Activated T-cell treated with anti-CD3 and anti-CD28 coated beads, Interleukin-2, amount 50 U/mL, for 24 hours (primary cell): ENCODE measurements around the gene RHOH.
A peak's percentile ranks its signal among the peaks of the same experiment; 100 is the strongest.

Experiments
- DNase-seq: peaks from one replicate; pipeline ENCODE4 v3.0.0-alpha.2; 2020
- H3K27ac Mint-ChIP-seq: 2 replicates; pipeline ENCODE4 v1.8.0; 2020; ENCODE audit warnings: mild to moderate bottlenecking, mixed read lengths
- H3K27me3 Mint-ChIP-seq: 2 replicates; pipeline ENCODE4 v1.8.0; 2020; ENCODE audit warnings: mixed read lengths
- H3K36me3 Mint-ChIP-seq: 2 replicates; pipeline ENCODE4 v1.8.0; 2020; ENCODE audit warnings: low read depth, mixed read lengths
- H3K4me1 Mint-ChIP-seq: 2 replicates; pipeline ENCODE4 v1.8.0; 2020; ENCODE audit warnings: low read depth, mixed read lengths
- H3K4me3 Mint-ChIP-seq: 2 replicates; pipeline ENCODE4 v1.8.0; 2020; ENCODE audit warnings: mild to moderate bottlenecking, moderate library complexity, mixed read lengths
- H3K9me3 Mint-ChIP-seq: 2 replicates; pipeline ENCODE4 v1.8.0; 2020; ENCODE audit warnings: mixed read lengths

The RHOH gene

GRCh38 chr4:40246011-40246900, 49.4 kb downstream of the RHOH start:
- H3K27me3 Mint-ChIP-seq, result no peaks in the 10 kb centered on the region
- H3K9me3 Mint-ChIP-seq, result no peaks in the 10 kb centered on the region
- peak overlapping the region; percentile 65 for H3K4me3 Mint-ChIP-seq
- DNase-seq, result no peak
- peaks cover 90% of the 10 kb centered on the region for H3K4me1 Mint-ChIP-seq
- H3K36me3 Mint-ChIP-seq, result peaks cover 82% of the 10 kb centered on the region
- H3K27ac Mint-ChIP-seq, result peak overlapping the region; percentile 93

- Mint-ChIP-seq H3K36me3 (peaks cover 78% of the 10 kb centered on the region), H3K9me3 (no peaks in the 10 kb centered on the region), H3K4me3 (no peak overlapping the region), H3K4me1 (peaks cover 90% of the 10 kb centered on the region), H3K27ac (peak overlapping the region; percentile 93), H3K27me3 (no peaks in the 10 kb centered on the region)
- no peak for DNase-seq
These were observed 50.1 kb downstream of the RHOH start for GRCh38 chr4:40246938-40247337.

- no peak overlapping the region for H3K4me3 Mint-ChIP-seq
- H3K4me1 Mint-ChIP-seq, result peaks cover 87% of the 10 kb centered on the region
- H3K27ac Mint-ChIP-seq, result peak overlapping the region; percentile 93
- peak; percentile 61 for DNase-seq
- no peaks in the 10 kb centered on the region for H3K9me3 Mint-ChIP-seq
- H3K27me3 Mint-ChIP-seq, result no peaks in the 10 kb centered on the region
- peaks cover 74% of the 10 kb centered on the region for H3K36me3 Mint-ChIP-seq
These were observed 50.5 kb downstream of the RHOH start for GRCh38 chr4:40247350-40247749.

GRCh38 chr4:40251366-40251765, 54.5 kb downstream of the RHOH start:
- peak; percentile 47 for DNase-seq
- H3K4me1 Mint-ChIP-seq, result peaks cover 78% of the 10 kb centered on the region
- peaks cover 34% of the 10 kb centered on the region for H3K36me3 Mint-ChIP-seq
- peak overlapping the region; percentile 95 for H3K27ac Mint-ChIP-seq
- H3K27me3 Mint-ChIP-seq, result no peaks in the 10 kb centered on the region
- no peaks in the 10 kb centered on the region for H3K9me3 Mint-ChIP-seq
- H3K4me3 Mint-ChIP-seq, result no peak overlapping the region

GRCh38 chr4:40253906-40254305, 57.1 kb downstream of the RHOH start:
- Mint-ChIP-seq H3K4me1 (peaks cover 82% of the 10 kb centered on the region), H3K36me3 (peaks cover 13% of the 10 kb centered on the region), H3K9me3 (no peaks in the 10 kb centered on the region), H3K27me3 (no peaks in the 10 kb centered on the region), H3K27ac (peak overlapping the region; percentile 94), H3K4me3 (peak overlapping the region; percentile 37)
- DNase-seq, result no peak

- H3K9me3 Mint-ChIP-seq, result no peaks in the 10 kb centered on the region
- peak overlapping the region; percentile 94 for H3K27ac Mint-ChIP-seq
- H3K36me3 Mint-ChIP-seq, result peaks cover 6% of the 10 kb centered on the region
- no peaks in the 10 kb centered on the region for H3K27me3 Mint-ChIP-seq
- H3K4me1 Mint-ChIP-seq, result peaks cover 78% of the 10 kb centered on the region
- peak overlapping the region; percentile 40 for H3K4me3 Mint-ChIP-seq
- no peak for DNase-seq
These were observed 58.0 kb downstream of the RHOH start for GRCh38 chr4:40254608-40255392.

- peak overlapping the region; percentile 40 for H3K4me3 Mint-ChIP-seq
- peaks cover 4% of the 10 kb centered on the region for H3K36me3 Mint-ChIP-seq
- H3K4me1 Mint-ChIP-seq, result peaks cover 73% of the 10 kb centered on the region
- DNase-seq, result no peak
- H3K27ac Mint-ChIP-seq, result peak overlapping the region; percentile 94
- H3K27me3 Mint-ChIP-seq, result no peaks in the 10 kb centered on the region
- no peaks in the 10 kb centered on the region for H3K9me3 Mint-ChIP-seq
These were observed 58.8 kb downstream of the RHOH start for GRCh38 chr4:40255393-40256281.

- peaks cover 72% of the 10 kb centered on the region for H3K4me1 Mint-ChIP-seq
- no peaks in the 10 kb centered on the region for H3K9me3 Mint-ChIP-seq
- peaks cover 2% of the 10 kb centered on the region for H3K36me3 Mint-ChIP-seq
- no peak overlapping the region for H3K4me3 Mint-ChIP-seq
- no peaks in the 10 kb centered on the region for H3K27me3 Mint-ChIP-seq
- H3K27ac Mint-ChIP-seq, result peak overlapping the region; percentile 94
- DNase-seq, result no peak
These were observed 59.5 kb downstream of the RHOH start for GRCh38 chr4:40256329-40256728.

- peak overlapping the region; percentile 18 for H3K4me3 Mint-ChIP-seq
- peak overlapping the region; percentile 94 for H3K27ac Mint-ChIP-seq
- DNase-seq, result no peak
- no peaks in the 10 kb centered on the region for H3K27me3 Mint-ChIP-seq
- no peaks in the 10 kb centered on the region for H3K36me3 Mint-ChIP-seq
- no peaks in the 10 kb centered on the region for H3K9me3 Mint-ChIP-seq
- peaks cover 72% of the 10 kb centered on the region for H3K4me1 Mint-ChIP-seq
These were observed 60.0 kb downstream of the RHOH start for GRCh38 chr4:40256817-40257216.

- Mint-ChIP-seq H3K27me3 (no peaks in the 10 kb centered on the region), H3K27ac (peak overlapping the region; percentile 76), H3K4me1 (peaks cover 77% of the 10 kb centered on the region), H3K9me3 (no peaks in the 10 kb centered on the region), H3K36me3 (no peaks in the 10 kb centered on the region), H3K4me3 (no peak overlapping the region)
- DNase-seq, result no peak
These were observed 61.8 kb downstream of the RHOH start for GRCh38 chr4:40258627-40259026.

- Mint-ChIP-seq H3K27me3 (no peaks in the 10 kb centered on the region), H3K36me3 (no peaks in the 10 kb centered on the region), H3K27ac (peak overlapping the region; percentile 57), H3K9me3 (no peaks in the 10 kb centered on the region), H3K4me1 (peaks cover 77% of the 10 kb centered on the region), H3K4me3 (no peak overlapping the region)
- DNase-seq, result no peak
These were observed 64.6 kb downstream of the RHOH start for GRCh38 chr4:40261231-40262076.

- Mint-ChIP-seq H3K4me1 (peaks cover 77% of the 10 kb centered on the region), H3K27ac (peak overlapping the region; percentile 57)
These were observed 65.3 kb downstream of the RHOH start for GRCh38 chr4:40262077-40262528.

GRCh38 chr4:40262861-40263260, 66.0 kb downstream of the RHOH start:
- Mint-ChIP-seq H3K4me3 (no peak overlapping the region), H3K4me1 (peaks cover 77% of the 10 kb centered on the region), H3K9me3 (no peaks in the 10 kb centered on the region), H3K27ac (no peak overlapping the region), H3K27me3 (no peaks in the 10 kb centered on the region), H3K36me3 (no peaks in the 10 kb centered on the region)
- no peak for DNase-seq

More at GRCh38 chr4:40262077-40262528, 65.3 kb downstream of the RHOH start:
- no peaks in the 10 kb centered on the region for H3K9me3 Mint-ChIP-seq
- H3K36me3 Mint-ChIP-seq, result no peaks in the 10 kb centered on the region
- DNase-seq, result no peak
- no peak overlapping the region for H3K4me3 Mint-ChIP-seq
- H3K27me3 Mint-ChIP-seq, result no peaks in the 10 kb centered on the region
